Loucy (cell line): Measurements from ENCODE around the gene SLC38A1.

Experiments used
- H2AFZ ChIP-seq: fragments of 200-600 bp; sonication (generic); 2 replicates; pipeline ENCODE4 v1.6.0; 2016; ENCODE audit warnings: antibody characterized with exemption, mild to moderate bottlenecking, low read length, moderate library complexity
- H3F3A ChIP-seq: fragments of 200-600 bp; 2 replicates; pipeline ENCODE4 v1.6.0; 2016; ENCODE audit warnings: antibody characterized with exemption, low read depth, mild to moderate bottlenecking
- H3K27me3 ChIP-seq: fragments of 200-600 bp; sonication (generic); 2 replicates; pipeline ENCODE4 v1.6.1; 2014; ENCODE audit warnings: low read length, mild to moderate bottlenecking; ENCODE audit not compliant: insufficient read depth, poor library complexity, severe bottlenecking
- H3K36me3 ChIP-seq: fragments of 200-600 bp; sonication (generic); 2 replicates; pipeline ENCODE4 v1.6.1; 2016; ENCODE audit warnings: low read length; ENCODE audit not compliant: insufficient read depth
- H3K4me1 ChIP-seq: fragments of 200-600 bp; sonication (generic); 2 replicates; pipeline ENCODE4 v1.5.1; 2014; ENCODE audit warnings: low read length, mild to moderate bottlenecking; ENCODE audit not compliant: insufficient read depth, poor library complexity, severe bottlenecking
- H3K4me2 ChIP-seq: fragments of 200-600 bp; sonication (generic); 2 replicates; pipeline ENCODE4 v1.6.0; 2014; ENCODE audit warnings: antibody characterized with exemption, low read length, low read depth, mild to moderate bottlenecking; ENCODE audit not compliant: poor library complexity, severe bottlenecking
- H3K4me3 ChIP-seq: fragments of 200-600 bp; sonication (generic); 2 replicates; pipeline ENCODE4 v1.5.1; 2014; ENCODE audit warnings: low read length, mild to moderate bottlenecking, mixed read lengths; ENCODE audit not compliant: poor library complexity, severe bottlenecking
- H3K79me2 ChIP-seq: fragments of 200-600 bp; sonication (generic); 2 replicates; pipeline ENCODE4 v1.6.1; 2014; ENCODE audit warnings: low read length; ENCODE audit not compliant: insufficient read depth
- H3K9ac ChIP-seq: fragments of 200-600 bp; sonication (generic); 2 replicates; pipeline ENCODE4 v1.6.0; 2014; ENCODE audit warnings: mild to moderate bottlenecking, low read depth, low read length, moderate library complexity; ENCODE audit not compliant: poor library complexity, severe bottlenecking
- H3K9me2 ChIP-seq: fragments of 200-600 bp; sonication (generic); replicated peaks from 2 replicates; pipeline ENCODE4 v1.6.1; 2016; ENCODE audit warnings: low read depth, low read length, mixed read lengths
- H3K9me3 ChIP-seq: fragments of 200-600 bp; sonication (generic); 2 replicates; pipeline ENCODE4 v1.6.1; 2014; ENCODE audit warnings: mild to moderate bottlenecking, antibody characterized with exemption, low read length, low read depth; ENCODE audit not compliant: insufficient read depth
- H4K20me1 ChIP-seq: fragments of 200-600 bp; sonication (generic); 2 replicates; pipeline ENCODE4 v1.6.0; 2014; ENCODE audit warnings: antibody characterized with exemption, low read length, mild to moderate bottlenecking; ENCODE audit not compliant: insufficient read depth, poor library complexity, severe bottlenecking
- CTCF ChIP-seq: fragments of 200-600 bp; sonication (generic); conservative IDR thresholded peaks from 2 replicates; pipeline ENCODE4 v1.5.1; 2014; ENCODE audit warnings: mild to moderate bottlenecking, antibody characterized with exemption, low read length
- EZH2phosphoT487 ChIP-seq: fragments of 200-600 bp; IDR thresholded peaks from 2 replicates; pipeline ENCODE4 v1.6.1; 2018; ENCODE audit warnings: antibody characterized with exemption, mild to moderate bottlenecking, moderate library complexity, borderline replicate concordance

The SLC38A1 gene

GRCh38 chr12:46177025-46177424 is 91.8 kb downstream of the SLC38A1 start:
- Histone ChIP-seq H3K9me3 (no peaks in the 10 kb centered on the region), H3K4me3 (no peak overlapping the region), H2AFZ (no peak overlapping the region), H3K79me2 (no peaks in the 10 kb centered on the region), H3K9ac (no peak overlapping the region), H3K27me3 (no peaks in the 10 kb centered on the region), H4K20me1 (no peaks in the 10 kb centered on the region), H3K4me1 (peaks cover 31% of the 10 kb centered on the region), H3K36me3 (no peaks in the 10 kb centered on the region), H3K4me2 (no peak overlapping the region), H3F3A (no peaks in the 10 kb centered on the region), H3K9me2 (no peaks in the 10 kb centered on the region)
- TF ChIP-seq EZH2phosphoT487, result no peak
- no peak for TF ChIP-seq CTCF

GRCh38 chr12:46174919-46175318 is 93.9 kb downstream of the SLC38A1 start:
- Histone ChIP-seq H3K36me3 (no peaks in the 10 kb centered on the region), H3K4me3 (no peak overlapping the region), H3K27me3 (no peaks in the 10 kb centered on the region), H3F3A (no peaks in the 10 kb centered on the region), H3K4me2 (no peak overlapping the region), H3K4me1 (peaks cover 22% of the 10 kb centered on the region), H4K20me1 (no peaks in the 10 kb centered on the region), H3K9ac (no peak overlapping the region), H3K9me3 (no peaks in the 10 kb centered on the region), H3K9me2 (no peaks in the 10 kb centered on the region), H2AFZ (no peak overlapping the region), H3K79me2 (no peaks in the 10 kb centered on the region)
- no peak for TF ChIP-seq CTCF

DNA sequence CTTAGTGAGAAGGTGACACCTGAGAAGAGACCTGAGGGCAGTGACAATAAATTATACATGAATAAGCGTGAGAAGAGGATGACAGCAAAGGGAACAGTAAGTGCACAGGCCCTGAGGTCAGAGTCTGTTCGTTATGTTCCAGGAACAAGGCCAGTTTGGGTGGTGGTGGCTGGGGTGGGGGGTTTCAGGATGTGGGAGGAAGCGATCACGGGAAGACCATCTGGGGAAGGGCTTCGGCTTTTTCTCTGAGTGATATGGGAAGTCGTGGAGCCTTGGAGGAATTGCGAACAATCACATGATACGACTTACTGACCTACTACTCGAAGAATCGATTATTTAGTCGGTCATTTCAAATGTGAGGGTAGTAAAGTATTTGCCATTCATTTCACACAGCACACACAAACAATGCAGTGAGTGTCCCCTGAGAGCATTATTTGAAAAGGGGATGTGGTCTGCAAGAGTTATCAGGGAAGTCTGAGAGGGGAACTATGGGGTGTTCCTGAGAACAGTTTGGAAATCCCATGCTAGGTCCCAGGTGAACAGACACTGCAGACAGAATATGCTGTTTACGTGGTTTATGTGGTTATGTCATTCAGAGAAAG is 94.7 kb downstream of the SLC38A1 start:
- Histone ChIP-seq H3K9me2 (no peaks in the 10 kb centered on the region), H3K4me3 (no peak overlapping the region), H3K36me3 (no peaks in the 10 kb centered on the region), H3K9me3 (no peaks in the 10 kb centered on the region), H3K9ac (no peak overlapping the region), H3K27me3 (no peaks in the 10 kb centered on the region), H4K20me1 (no peaks in the 10 kb centered on the region), H3K79me2 (no peaks in the 10 kb centered on the region), H3K4me1 (peaks cover 18% of the 10 kb centered on the region), H2AFZ (no peak overlapping the region), H3F3A (no peaks in the 10 kb centered on the region), H3K4me2 (no peak overlapping the region)
- TF ChIP-seq CTCF, result no peak
- TF ChIP-seq EZH2phosphoT487, result no peak
